OCI-LY7 (cell line): ENCODE measurements around the gene DAB2IP. TPM values are rescaled to one million over a fixed set of nuclear protein-coding genes. Genes with fewer than 3 reads are reported as not detected.

Experiments
- BruUV-seq: library from RNA; stranded (reverse); fragments of 400-500 nt; replicated peaks from 2 replicates; lab custom pipeline; 2021; lab: Mats Ljungman, UMichigan
- CTCF ChIA-PET: fragments of 300-600 bp; sonication (Branson Sonifier 250); formaldehyde crosslinking; loops from one replicate; lab custom pipeline; 2022; ENCODE audit warnings: antibody characterized with exemption; ENCODE audit not compliant: unreplicated experiment; lab: Charles Lee
- POLR2A ChIA-PET: fragments of 300-600 bp; sonication (Branson Sonifier 250); formaldehyde crosslinking; loops from one replicate; lab custom pipeline; 2022; ENCODE audit warnings: antibody characterized with exemption; lab: Charles Lee
- DNase-seq: peaks from one replicate; pipeline ENCODE4 v3.0.0-alpha.2; 2015; ENCODE audit warnings: low spot score
- H2AFZ ChIP-seq: fragments of 200-600 bp; sonication (generic), shearing (Covaris generic); 2 replicates; pipeline ENCODE4 v1.6.1; 2014; ENCODE audit warnings: mild to moderate bottlenecking, antibody characterized with exemption, low read length, moderate library complexity
- H3K27ac ChIP-seq: fragments of 200-600 bp; sonication (generic); 2 replicates; pipeline ENCODE4 v1.5.1; 2014; ENCODE audit warnings: mixed run types, low read depth, mild to moderate bottlenecking, moderate library complexity, low read length, inconsistent platforms; ENCODE audit not compliant: poor library complexity, severe bottlenecking
- H3K36me3 ChIP-seq: fragments of 200-600 bp; sonication (generic); 2 replicates; pipeline ENCODE4 v1.6.1; 2014; ENCODE audit warnings: mild to moderate bottlenecking, antibody characterized with exemption, low read length, moderate library complexity, mixed read lengths; ENCODE audit not compliant: insufficient read depth
- H3K4me1 ChIP-seq: fragments of 200-600 bp; sonication (generic); 2 replicates; pipeline ENCODE4 v1.5.1; 2014; ENCODE audit warnings: mild to moderate bottlenecking, low read length; ENCODE audit not compliant: insufficient read depth, poor library complexity, severe bottlenecking
- H3K4me2 ChIP-seq: fragments of 200-600 bp; sonication (generic); 2 replicates; pipeline ENCODE4 v1.6.1; 2014; ENCODE audit warnings: mild to moderate bottlenecking, low read length
- H3K4me3 ChIP-seq: fragments of 200-600 bp; sonication (generic); 2 replicates; pipeline ENCODE4 v1.5.1; 2014; ENCODE audit warnings: mild to moderate bottlenecking, low read depth, low read length; ENCODE audit not compliant: poor library complexity, severe bottlenecking
- H3K79me2 ChIP-seq: fragments of 200-600 bp; sonication (generic); 2 replicates; pipeline ENCODE4 v1.6.1; 2016; ENCODE audit warnings: low read depth, mild to moderate bottlenecking, low read length, moderate library complexity, mixed read lengths; ENCODE audit not compliant: insufficient read depth
- H3K9me2 ChIP-seq: fragments of 200-600 bp; sonication (generic); 2 replicates; pipeline ENCODE4 v1.6.1; 2016; ENCODE audit warnings: mild to moderate bottlenecking, low read length, mixed read lengths; ENCODE audit not compliant: insufficient read depth
- H3K9me3 ChIP-seq: fragments of 200-600 bp; sonication (generic); 2 replicates; pipeline ENCODE4 v1.6.1; 2014; ENCODE audit warnings: mild to moderate bottlenecking, mixed run types, low read length, mixed read lengths
- H4K20me1 ChIP-seq: fragments of 200-600 bp; sonication (generic); 2 replicates; pipeline ENCODE4 v1.6.1; 2014; ENCODE audit warnings: mild to moderate bottlenecking, antibody characterized with exemption, low read length, moderate library complexity, mixed read lengths; ENCODE audit not compliant: insufficient read depth
- CTCF ChIP-seq: fragments of 200-600 bp; sonication (generic); conservative IDR thresholded peaks from 2 replicates; pipeline ENCODE4 v1.5.1; 2014; ENCODE audit warnings: mild to moderate bottlenecking, antibody characterized with exemption, low read length, moderate library complexity, mixed read lengths
- EZH2phosphoT487 ChIP-seq: fragments of 200-600 bp; sonication (generic); IDR thresholded peaks from 2 replicates; pipeline ENCODE4 v1.6.1; 2018; ENCODE audit warnings: low read depth, borderline replicate concordance, mild to moderate bottlenecking, mixed run types, antibody characterized with exemption, low read length, moderate library complexity, mixed read lengths
- intact Hi-C: fragments of 100-400 bp; cut with micrococcal nuclease; formaldehyde crosslinking; loops from one replicate; pipeline ENCODE4 v1.10.0; 2022; ENCODE audit not compliant: unreplicated experiment
- total RNA-seq, 2 experiments: library from RNA; depleted of rRNA in 1 of 2; stranded (reverse); fragments of >200 nt in 1 of 2; shearing (Covaris generic) in 1 of 2; gene quantifications; 2 replicates each; pipeline ENCODE4 v1.2.3, GENCODE V29; 2014 to 2022

The DAB2IP gene
- total RNA-seq, 2 experiments from 2014 or later, result 3.9 to 11.1 TPM

GRCh38 chr9:121753802-121754654 lies 102.6 kb downstream of the DAB2IP start:
- DNase-seq, result no peak
- POLR2A ChIA-PET, result interaction anchor here (0.8 kb wide), 1 partner anchor 21 kb away, joined by 3 read pairs; no protein-coding TSS in a partner anchor
- intact Hi-C loops, result no loop called here

GRCh38 chr9:121754655-121755436 lies 103.4 kb downstream of the DAB2IP start:
- Histone ChIP-seq H3K4me3 (no peak overlapping the region), H3K36me3 (no peaks in the 10 kb centered on the region), H3K27ac (no peak overlapping the region), H3K9me3 (no peaks in the 10 kb centered on the region), H3K9me2 (no peaks in the 10 kb centered on the region), H3K4me2 (no peak overlapping the region), H3K79me2 (no peaks in the 10 kb centered on the region), H3K4me1 (no peaks in the 10 kb centered on the region), H4K20me1 (no peaks in the 10 kb centered on the region), H2AFZ (no peak overlapping the region)
- no peak for TF ChIP-seq CTCF
- CTCF ChIA-PET, result no interaction called here
- intact Hi-C loops, result no loop called here
- no TSS peak for BruUV-seq
- POLR2A ChIA-PET, result interaction anchor here (0.8 kb wide), 1 partner anchor 22 kb away, joined by 3 read pairs; no protein-coding TSS in a partner anchor
- DNase-seq, result no peak

More at GRCh38 chr9:121753802-121754654, 102.6 kb downstream of the DAB2IP start:
- TF ChIP-seq CTCF (no peak), EZH2phosphoT487 (no peak)
- CTCF ChIA-PET, result no interaction called here
- no peak overlapping the region for H3K4me2 ChIP-seq
- no peaks in the 10 kb centered on the region for H3K4me1 ChIP-seq
- H3K9me2 ChIP-seq, result no peaks in the 10 kb centered on the region
- no peak overlapping the region for H3K4me3 ChIP-seq
- BruUV-seq, result no TSS peak
- H3K9me3 ChIP-seq, result no peaks in the 10 kb centered on the region
- H2AFZ ChIP-seq, result no peak overlapping the region
- H3K79me2 ChIP-seq, result no peaks in the 10 kb centered on the region
- H3K36me3 ChIP-seq, result no peaks in the 10 kb centered on the region
- H4K20me1 ChIP-seq, result no peaks in the 10 kb centered on the region
- no peak overlapping the region for H3K27ac ChIP-seq
